ENCODE results near the gene PNCK.

The PNCK gene

GRCh38 chrX:153640736-153641575 is 32.7 kb downstream of the PNCK start:
- no peak for DNase-seq (ENCODE audit: low spot score)

GRCh38 chrX:153640045-153640686 is 33.4 kb downstream of the PNCK start:
- DNase-seq (ENCODE audit: low spot score), result no peak

GRCh38 chrX:153639177-153640044 is 34.2 kb downstream of the PNCK start:
- no peak for DNase-seq (ENCODE audit: low spot score)

GRCh38 chrX:153638436-153639176 is 35.0 kb downstream of the PNCK start:
- no peak for DNase-seq (ENCODE audit: low spot score)

- no peak for DNase-seq (ENCODE audit: low spot score)
Measured at GRCh38 chrX:153638041-153638371, 35.6 kb downstream of the PNCK start.

GRCh38 chrX:153637121-153638040 is 36.2 kb downstream of the PNCK start:
- no peak for DNase-seq (ENCODE audit: low spot score)

- no peak for DNase-seq (ENCODE audit: low spot score)
Measured at GRCh38 chrX:153636716-153637115, 36.9 kb downstream of the PNCK start.

GRCh38 chrX:153635788-153636668 is 37.6 kb downstream of the PNCK start:
- DNase-seq (ENCODE audit: low spot score), result peak; percentile 66

GRCh38 chrX:153635388-153635787 is 38.2 kb downstream of the PNCK start:
- DNase-seq (ENCODE audit: low spot score), result no peak

GRCh38 chrX:153634832-153635231 is 38.8 kb downstream of the PNCK start:
- DNase-seq (ENCODE audit: low spot score), result no peak

- DNase-seq (ENCODE audit: low spot score), result no peak
Measured at GRCh38 chrX:153634236-153634635, 39.4 kb downstream of the PNCK start.

GRCh38 chrX:153633607-153634180 is 39.9 kb downstream of the PNCK start:
- DNase-seq (ENCODE audit: low spot score), result no peak

GRCh38 chrX:153633048-153633447 is 40.6 kb downstream of the PNCK start:
- DNase-seq (ENCODE audit: low spot score), result no peak

GRCh38 chrX:153632595-153632946 is 41.0 kb downstream of the PNCK start:
- no peak for DNase-seq (ENCODE audit: low spot score)

- DNase-seq (ENCODE audit: low spot score), result no peak
Measured at GRCh38 chrX:153631907-153632594, 41.6 kb downstream of the PNCK start.

- DNase-seq (ENCODE audit: low spot score), result no peak
Measured at GRCh38 chrX:153631346-153631745, 42.3 kb downstream of the PNCK start.

- no peak for DNase-seq (ENCODE audit: low spot score)
Measured at GRCh38 chrX:153628665-153629064, 44.9 kb downstream of the PNCK start.

GRCh38 chrX:153628129-153628528 is 45.5 kb downstream of the PNCK start:
- DNase-seq (ENCODE audit: low spot score), result no peak

- DNase-seq (ENCODE audit: low spot score), result no peak
Measured at GRCh38 chrX:153627675-153628111, 45.9 kb downstream of the PNCK start.

All from ecto neural progenitor cell (in vitro differentiated cells).